ENCODE data around the gene ANO6. TPM values are rescaled to one million over a fixed set of nuclear protein-coding genes. Genes with fewer than 3 reads are reported as not detected.
A peak's percentile ranks its signal among the peaks of the same experiment; 100 is the strongest.

ANO6 gene
- total and polyA plus RNA-seq, 4 donors: 8.7 to 102 (median 40.5) TPM

GRCh38 chr12:45462506-45462905, 246.6 kb downstream of the ANO6 start:
- H3K9me3 ChIP-seq (ENCODE audit: control insufficient read depth in 4 of 4, insufficient read depth in 3 of 4, low read length in 3 of 4): no peaks in the 10 kb centered on the region
- H3K4me3 ChIP-seq: no peak overlapping the region
- WGBS, 2 donors: 87% methylated on average over 4 of the region's 4 CpGs
- no peak for TF ChIP-seq CTCF (IDR thresholded peaks at IDR 0.05; ENCODE audit: control extremely low read depth, extremely low read depth)
- DNase-seq (no peak), ATAC-seq (ENCODE audit: insufficient read depth, low FRiP score) (no peak)
- H3K27me3 ChIP-seq (ENCODE audit: control insufficient read depth in 3 of 3, insufficient read depth in 3 of 3, low read length in 2 of 3): no peaks in the 10 kb centered on the region
- H3K9ac ChIP-seq (ENCODE audit: insufficient read depth in 1 of 2, low read length in 2 of 2): no peak overlapping the region
- H3K4me1 ChIP-seq (ENCODE audit: control insufficient read depth in 5 of 5, insufficient read depth in 5 of 5, low read length in 5 of 5): no peaks in the 10 kb centered on the region
- no peaks in the 10 kb centered on the region for H3K36me3 ChIP-seq (ENCODE audit: control insufficient read depth in 4 of 4, insufficient read depth in 4 of 4, low read length in 4 of 4)
- H3K27ac ChIP-seq (ENCODE audit: low read depth in 1 of 2, low read length in 1 of 2): no peak overlapping the region

DNA sequence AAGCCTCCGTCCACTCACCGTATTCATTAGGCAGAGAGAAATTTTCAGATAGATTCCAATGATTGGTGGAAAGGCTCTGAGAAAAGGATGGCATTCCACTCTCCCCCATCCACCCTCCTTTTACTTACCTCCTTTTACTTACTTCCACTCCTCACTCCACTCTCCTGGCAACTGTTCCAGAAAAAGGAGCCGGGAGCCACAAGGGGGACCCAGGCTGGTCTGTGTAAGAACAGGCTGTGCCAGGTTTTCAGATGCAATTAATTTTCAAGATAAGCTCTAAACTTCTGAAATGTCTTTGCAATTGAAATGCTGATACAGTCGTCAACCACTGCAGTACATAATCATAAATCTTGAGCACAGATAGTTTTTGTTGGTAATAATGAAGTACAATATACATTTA, 248.8 kb downstream of the ANO6 start:
- peak in 1 of 3 donors; percentile 22 for DNase-seq

DNA sequence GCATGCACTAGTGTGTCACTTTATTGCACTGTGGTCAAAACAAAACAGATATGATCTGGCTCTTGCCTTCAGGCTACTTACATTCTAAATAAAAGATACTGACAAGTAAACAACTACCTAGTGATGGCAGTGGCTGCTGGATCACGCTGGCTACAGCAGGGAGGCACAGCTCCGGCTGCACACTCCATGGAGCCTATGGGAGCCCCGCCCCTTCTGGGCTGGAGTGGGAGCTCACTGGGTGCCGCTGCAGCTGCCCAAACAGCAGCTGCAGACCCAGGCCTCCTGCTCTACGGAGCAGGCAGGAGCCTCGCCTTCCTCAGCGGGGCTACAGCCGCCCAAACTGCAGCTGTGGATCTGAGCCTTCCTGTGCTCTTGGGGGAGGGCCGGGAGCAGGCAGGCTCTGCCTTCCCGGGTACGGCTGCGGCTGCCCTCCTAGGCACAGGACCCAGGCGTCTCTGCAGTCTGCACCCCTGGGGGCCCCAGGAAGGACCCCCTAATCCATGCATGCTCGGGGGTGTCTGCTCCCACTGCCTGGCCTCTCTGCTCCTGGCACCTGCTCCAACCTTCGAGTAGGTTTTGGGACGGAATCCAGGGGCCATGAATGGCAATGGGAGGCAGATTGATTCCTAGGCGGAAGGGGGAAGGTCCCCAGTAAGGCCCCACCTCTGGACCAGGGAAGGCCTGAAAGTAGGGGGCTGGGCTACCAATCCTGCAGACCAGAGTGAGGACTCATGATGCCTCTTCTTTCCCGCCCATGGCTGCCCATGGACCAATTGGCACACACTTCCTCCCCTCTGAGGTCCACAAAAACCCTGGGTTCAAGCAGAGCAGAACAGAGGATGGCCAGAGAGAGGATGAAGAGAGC, 253.1 kb downstream of the ANO6 start:
- no peak for DNase-seq
- 92 to 95% methylated on average over 18 of the region's 18 CpGs for WGBS, 2 donors

More for the DNA sequence above, 248.8 kb downstream of the ANO6 start:
- WGBS, 2 donors: 65 to 89% methylated on average over 4 of the region's 4 CpGs
- Histone ChIP-seq H3K36me3 (ENCODE audit: control insufficient read depth in 4 of 4, insufficient read depth in 4 of 4, low read length in 4 of 4) (no peaks in the 10 kb centered on the region), H3K9me3 (ENCODE audit: control insufficient read depth in 4 of 4, insufficient read depth in 3 of 4, low read length in 3 of 4) (no peaks in the 10 kb centered on the region), H3K4me1 (ENCODE audit: control insufficient read depth in 5 of 5, insufficient read depth in 5 of 5, low read length in 5 of 5) (no peaks in the 10 kb centered on the region), H3K27me3 (ENCODE audit: control insufficient read depth in 3 of 3, insufficient read depth in 3 of 3, low read length in 2 of 3) (no peaks in the 10 kb centered on the region), H3K27ac (ENCODE audit: low read depth in 1 of 2, low read length in 1 of 2) (no peak overlapping the region), H3K9ac (ENCODE audit: insufficient read depth in 1 of 2, low read length in 2 of 2) (no peak overlapping the region), H3K4me3 (no peak overlapping the region)
- TF ChIP-seq CTCF (IDR thresholded peaks at IDR 0.05; ENCODE audit: control extremely low read depth, extremely low read depth): no peak
- no peak for ATAC-seq (ENCODE audit: insufficient read depth, low FRiP score)

More for the DNA sequence above, 253.1 kb downstream of the ANO6 start:
- no peaks in the 10 kb centered on the region for H3K4me1 ChIP-seq (ENCODE audit: control insufficient read depth in 5 of 5, insufficient read depth in 5 of 5, low read length in 5 of 5)
- no peak overlapping the region for H3K27ac ChIP-seq (ENCODE audit: low read depth in 1 of 2, low read length in 1 of 2)
- no peaks in the 10 kb centered on the region for H3K9me3 ChIP-seq (ENCODE audit: control insufficient read depth in 4 of 4, insufficient read depth in 3 of 4, low read length in 3 of 4)
- no peaks in the 10 kb centered on the region for H3K27me3 ChIP-seq (ENCODE audit: control insufficient read depth in 3 of 3, insufficient read depth in 3 of 3, low read length in 2 of 3)
- no peaks in the 10 kb centered on the region for H3K36me3 ChIP-seq (ENCODE audit: control insufficient read depth in 4 of 4, insufficient read depth in 4 of 4, low read length in 4 of 4)
- H3K4me3 ChIP-seq: no peak overlapping the region
- ATAC-seq (ENCODE audit: insufficient read depth, low FRiP score): no peak
- H3K9ac ChIP-seq (ENCODE audit: insufficient read depth in 1 of 2, low read length in 2 of 2): no peak overlapping the region
- no peak for TF ChIP-seq CTCF (IDR thresholded peaks at IDR 0.05; ENCODE audit: control extremely low read depth, extremely low read depth)
